CD4-positive, alpha-beta T cell treated with Interleukin-15 for 1 hour (primary cell): Measurements from ENCODE around the gene ATRX.
"Not testable (repeated sequence)": the region's sequence is repeated elsewhere in the genome, so short reads cannot be mapped to it uniquely, and the experiment has no call there.

ENCODE experiments used
- DNase-seq: peaks from one replicate; pipeline ENCODE4 v3.0.0-alpha.2; 2020

The ATRX gene

DNA sequence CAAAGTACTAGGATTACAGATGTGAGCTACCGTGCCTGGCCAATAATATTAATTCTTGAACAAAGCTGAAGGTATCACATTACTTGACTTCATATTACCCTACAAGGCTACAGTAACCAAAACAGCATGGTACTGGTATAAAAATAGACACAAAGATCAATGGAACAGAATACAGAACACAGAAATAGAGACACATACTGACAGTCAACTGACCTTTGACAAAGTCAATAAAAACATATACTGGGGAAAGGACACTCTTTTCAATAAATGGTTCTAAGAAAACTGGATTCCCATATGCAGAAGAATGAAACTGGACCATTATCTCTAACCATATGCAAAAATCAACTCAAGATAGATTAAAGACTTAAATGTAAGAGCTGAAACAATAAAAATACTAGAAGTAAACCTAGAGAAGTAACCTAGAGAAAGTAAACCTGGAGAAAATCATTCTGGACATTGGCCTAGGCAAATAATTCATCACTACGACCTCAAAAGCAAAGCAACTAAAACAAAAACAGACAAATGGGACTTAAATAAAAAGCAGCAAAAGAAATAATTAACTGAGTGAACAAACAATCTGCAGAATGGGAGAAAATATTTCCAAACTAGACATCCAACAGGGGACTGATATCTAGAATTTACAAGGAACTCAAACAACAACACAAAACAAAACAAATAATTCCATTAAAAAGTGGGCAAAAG lies 182.2 kb downstream of the ATRX start:
- DNase-seq: no peak

DNA sequence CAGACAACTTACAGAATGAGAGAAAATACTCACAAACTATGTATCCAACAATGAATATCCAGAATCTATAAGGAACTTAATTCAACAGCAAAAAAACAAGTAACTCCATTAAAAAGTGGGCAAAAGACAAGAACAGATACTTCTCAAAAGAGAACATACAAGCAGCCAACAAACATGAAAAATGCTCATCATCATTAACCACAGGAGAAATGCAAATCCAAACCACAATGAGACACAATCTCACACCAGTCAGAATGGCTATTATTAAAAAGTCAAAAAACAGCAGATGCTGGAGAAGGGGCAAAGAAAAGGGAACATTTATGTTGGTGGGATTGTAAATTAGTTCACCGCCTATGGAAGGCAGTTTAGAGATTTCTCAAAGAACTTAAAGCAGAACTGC lies 188.5 kb downstream of the ATRX start:
- DNase-seq: no peak

GRCh38 chrX:77597090-77597489 lies 188.9 kb downstream of the ATRX start:
- no peak for DNase-seq

GRCh38 chrX:77595848-77596247 lies 190.2 kb downstream of the ATRX start:
- no peak for DNase-seq

DNA sequence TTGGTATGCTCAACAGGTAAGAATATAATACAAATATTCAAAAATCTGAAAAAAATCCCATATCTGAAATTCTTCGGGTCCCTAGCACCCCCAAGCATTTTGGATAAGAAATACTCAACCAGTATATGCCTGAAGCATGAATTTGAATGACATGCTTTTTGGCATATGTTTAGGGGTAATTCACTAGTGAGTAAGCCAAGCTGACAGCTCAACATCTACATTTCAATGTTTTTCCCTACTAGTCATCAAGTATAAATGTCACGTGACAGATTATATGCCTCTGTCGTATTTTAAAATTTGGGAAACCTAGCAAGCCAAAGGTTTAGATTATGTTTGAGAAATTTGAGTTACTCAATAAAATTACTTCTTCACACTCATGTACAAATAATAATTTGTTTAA lies 213.7 kb downstream of the ATRX start:
- no peak for DNase-seq

DNA sequence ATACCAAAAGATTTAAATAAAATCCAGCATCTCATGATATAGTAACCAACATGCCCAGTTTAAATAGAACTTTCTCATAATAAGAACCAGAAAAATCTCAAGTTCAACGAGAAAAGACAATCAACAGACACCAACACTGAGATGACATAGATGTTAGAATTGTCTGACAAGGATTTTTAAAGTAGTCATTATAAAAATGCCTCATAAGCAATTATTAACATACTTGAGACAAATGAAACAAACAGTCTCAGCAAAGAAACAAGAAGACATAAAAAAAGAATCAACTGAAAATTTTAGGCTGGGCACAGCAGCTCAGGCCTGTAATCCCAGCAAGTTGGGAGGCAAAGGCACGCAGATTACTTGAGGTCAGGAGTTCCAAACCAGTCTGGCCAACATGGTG lies 220.7 kb downstream of the ATRX start:
- no peak for DNase-seq

- no peak for DNase-seq
Measured at GRCh38 chrX:77564823-77565222, 221.2 kb downstream of the ATRX start.

- no peak for DNase-seq
Measured at GRCh38 chrX:77561372-77561771, 224.6 kb downstream of the ATRX start.

- DNase-seq: no peak
Measured at GRCh38 chrX:77556276-77556675, 229.7 kb downstream of the ATRX start.

DNA sequence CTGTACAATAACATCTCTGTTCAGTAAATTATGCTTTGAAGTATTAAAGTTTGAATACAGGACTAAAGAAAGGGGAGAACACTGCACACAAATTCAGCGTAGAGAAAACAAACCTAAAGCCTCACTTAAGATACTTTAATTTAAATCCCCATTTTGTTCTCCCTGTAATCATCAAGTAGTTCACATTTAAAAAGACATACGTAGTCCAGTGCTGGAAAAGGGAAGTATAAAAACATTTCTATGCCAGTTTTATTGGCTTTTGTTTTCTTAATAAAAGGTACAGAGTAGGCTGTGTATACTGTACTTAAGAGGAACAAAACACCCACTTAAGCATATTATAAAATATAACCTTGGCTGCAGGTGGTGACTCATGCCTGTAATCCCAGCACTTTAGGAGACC lies 237.3 kb downstream of the ATRX start:
- no peak for DNase-seq

DNA sequence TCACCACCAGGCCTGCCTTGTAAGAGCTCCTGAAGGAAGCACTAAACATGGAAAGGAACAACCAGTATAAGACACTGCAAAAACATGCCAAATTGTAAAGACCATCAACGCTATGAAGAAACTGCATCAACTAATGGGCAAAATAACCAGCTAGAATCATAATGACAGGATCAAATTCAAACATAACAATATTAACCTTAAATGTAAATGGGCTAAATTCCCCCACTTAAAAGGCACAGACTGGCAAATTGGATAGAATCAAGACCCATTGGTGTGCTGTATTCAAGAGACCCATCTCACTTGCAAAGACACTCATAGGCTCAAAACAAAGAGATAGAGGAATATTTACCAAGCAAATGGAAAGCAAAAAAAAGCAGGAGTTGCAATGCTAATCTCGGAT lies 246.2 kb downstream of the ATRX start:
- not testable (repeated sequence) for DNase-seq

DNA sequence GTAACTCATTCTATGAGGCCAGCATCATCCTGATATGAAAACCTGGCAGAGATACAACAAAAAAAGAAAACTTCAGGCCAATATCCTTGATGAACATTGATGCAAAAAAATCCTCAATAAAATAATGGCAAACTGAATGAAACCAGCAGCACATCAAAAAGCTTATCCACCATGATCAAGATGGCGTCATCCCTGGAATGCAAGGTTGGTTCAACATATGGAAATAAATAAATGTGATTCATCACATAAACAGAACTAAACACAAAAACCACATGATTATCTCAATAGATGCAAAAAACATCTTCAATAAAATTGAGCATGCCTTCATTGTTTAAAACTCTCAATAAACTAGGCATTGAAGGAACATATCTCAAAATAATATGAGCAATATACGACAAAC lies 254.8 kb downstream of the ATRX start:
- not testable (repeated sequence) for DNase-seq

- no peak for DNase-seq
Measured at GRCh38 chrX:77528034-77528433, 258.0 kb downstream of the ATRX start.

GRCh38 chrX:77527233-77528001 lies 258.6 kb downstream of the ATRX start:
- DNase-seq: no peak

DNA sequence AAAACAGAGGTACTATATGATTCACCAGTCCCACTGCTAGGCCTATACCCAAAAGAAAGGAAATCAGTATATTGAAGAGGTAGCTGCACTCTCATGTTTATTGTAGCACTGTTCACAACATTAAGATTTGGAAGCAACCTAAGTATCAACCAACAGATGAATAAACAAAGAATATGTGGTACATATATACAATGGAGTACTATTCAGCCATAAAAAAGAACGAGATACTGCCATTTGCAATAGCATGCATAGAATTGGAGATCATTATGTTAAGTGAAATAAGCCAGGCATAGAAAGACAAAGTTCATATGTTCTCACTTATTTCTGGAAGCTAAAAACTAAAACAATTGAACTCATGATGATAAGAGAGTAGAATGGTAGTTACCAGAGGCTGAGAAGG lies 266.3 kb downstream of the ATRX start:
- no peak for DNase-seq

- no peak for DNase-seq
Measured at GRCh38 chrX:77514177-77514576, 271.8 kb downstream of the ATRX start.

GRCh38 chrX:77510007-77510406 lies 276.0 kb downstream of the ATRX start:
- DNase-seq: no peak

- DNase-seq: no peak
Measured at GRCh38 chrX:77505227-77505626, 280.8 kb downstream of the ATRX start.

DNA sequence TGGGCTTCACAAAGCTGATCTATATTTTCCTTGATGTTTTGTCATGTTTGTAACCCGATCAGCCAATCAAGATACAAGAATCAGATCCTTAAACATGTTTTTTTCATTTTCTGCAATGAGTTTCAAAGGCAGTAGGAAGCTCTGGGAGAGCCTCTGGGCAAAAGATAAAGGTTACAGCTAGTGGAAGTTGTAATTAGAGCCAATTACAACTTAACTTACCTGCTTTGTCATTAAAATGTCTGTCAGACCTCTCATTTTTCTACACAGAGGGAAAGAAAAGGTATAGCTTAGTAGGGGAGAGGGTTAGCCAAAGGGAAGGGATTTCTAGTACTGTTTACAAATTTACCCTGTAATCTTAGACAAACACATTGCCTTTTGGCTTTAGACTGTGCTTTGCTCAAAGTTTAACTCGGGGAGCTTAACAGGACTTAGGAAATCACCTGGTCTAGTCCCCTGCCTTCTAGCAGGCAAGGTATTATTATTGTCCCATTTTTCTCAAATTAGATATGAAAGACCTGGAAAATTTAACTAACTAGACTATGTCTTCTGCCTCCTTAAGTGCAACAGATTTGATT lies 283.0 kb downstream of the ATRX start:
- DNase-seq: no peak

- not testable (repeated sequence) for DNase-seq
Measured at GRCh38 chrX:77500164-77500563, 285.9 kb downstream of the ATRX start.

DNA sequence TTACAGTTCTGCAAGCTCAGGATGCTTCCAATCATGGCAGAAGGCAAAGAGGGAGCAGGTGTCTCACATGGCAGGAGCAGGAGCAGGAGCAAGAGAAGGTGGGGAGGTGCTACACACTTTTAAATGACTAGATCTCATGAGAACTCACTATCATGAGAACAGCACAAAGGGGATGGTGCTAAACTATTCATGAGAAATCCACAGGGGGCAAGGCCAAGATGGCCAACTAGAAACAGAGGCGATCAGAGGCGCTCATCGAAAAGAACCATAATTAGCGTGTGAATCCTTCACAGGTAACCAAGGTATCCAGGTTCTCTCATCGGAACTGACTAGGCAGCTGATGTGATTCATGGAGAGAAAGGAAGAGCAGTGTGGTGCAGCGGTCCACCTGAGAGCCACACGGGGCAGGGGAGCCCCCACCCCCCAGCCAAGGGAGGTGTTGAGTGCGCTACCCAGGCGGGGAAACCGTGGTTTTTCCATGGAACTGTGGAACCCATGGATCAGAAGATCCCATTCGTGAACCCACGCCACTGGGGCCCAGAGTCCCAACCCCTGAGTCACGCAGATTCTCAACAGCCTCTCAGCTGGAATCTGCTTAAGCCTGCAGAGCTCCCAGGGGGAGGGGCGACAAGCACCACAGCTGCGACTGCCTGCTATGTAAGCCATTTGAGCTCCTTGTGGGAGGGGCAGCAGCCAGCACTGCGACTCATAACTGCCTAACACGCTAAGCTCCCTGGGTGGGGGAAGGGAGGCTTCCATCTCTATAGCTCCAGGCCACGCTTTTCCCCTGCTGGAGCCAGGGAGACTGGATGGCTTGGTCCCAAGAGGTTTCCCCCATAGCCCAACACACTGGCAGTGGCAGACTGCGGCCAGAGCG lies 292.1 kb downstream of the ATRX start:
- DNase-seq: no peak

GRCh38 chrX:77484045-77484444 lies 302.0 kb downstream of the ATRX start:
- no peak for DNase-seq

GRCh38 chrX:77455437-77455836 lies 330.6 kb downstream of the ATRX start:
- DNase-seq: no peak
